DMS79 (cell line): ENCODE data around the gene COLEC12.

Source experiments
- DNase-seq: peaks from one replicate; lab custom pipeline; 2025; lab: John Stamatoyannopoulos, UW

The COLEC12 gene

GRCh38 chr18:360676-361075, 139.8 kb downstream of the COLEC12 start:
- no peak for DNase-seq

GRCh38 chr18:356778-357177, 143.7 kb downstream of the COLEC12 start:
- no peak for DNase-seq

- no peak for DNase-seq
Measured at GRCh38 chr18:355678-356077, 144.8 kb downstream of the COLEC12 start.

DNA sequence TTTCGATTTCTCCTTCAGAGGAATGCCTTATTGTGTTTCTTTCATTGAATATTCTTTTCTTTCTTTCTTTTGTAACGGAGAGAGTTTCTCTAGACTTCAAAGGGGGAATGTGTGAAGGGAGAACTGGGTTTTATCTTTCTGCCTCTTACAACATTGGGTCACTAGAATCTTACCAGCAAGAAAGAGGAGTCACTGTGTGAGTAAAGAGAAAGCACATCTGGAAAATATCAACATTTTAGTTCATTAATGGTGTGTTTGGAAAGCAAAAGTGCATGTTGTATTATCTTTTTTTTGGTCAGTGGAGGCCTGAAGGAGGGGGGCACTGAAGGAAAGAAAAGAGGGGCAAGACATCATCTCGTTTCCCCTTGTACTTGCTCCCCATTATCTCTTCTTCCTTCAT, 146.0 kb downstream of the COLEC12 start:
- no peak for DNase-seq

DNA sequence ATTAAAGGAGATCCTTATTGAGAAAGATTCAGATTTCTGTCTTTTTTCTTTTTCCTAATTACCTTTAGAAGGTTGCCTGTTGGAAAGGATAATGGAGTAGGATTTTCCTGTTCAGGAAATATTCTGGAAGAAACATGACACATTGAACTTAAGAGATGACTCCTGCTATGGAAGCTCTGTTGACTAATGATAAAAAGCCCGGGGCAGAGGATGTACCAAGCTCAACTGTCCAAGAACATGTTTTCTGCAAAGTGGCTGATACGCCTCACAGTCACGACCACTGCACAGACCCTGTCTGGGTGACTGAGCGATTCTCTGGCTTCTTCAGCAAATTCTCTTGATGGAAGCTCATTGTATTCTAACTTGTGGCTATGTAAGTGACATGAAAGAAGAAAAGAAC, 146.5 kb downstream of the COLEC12 start:
- no peak for DNase-seq

DNA sequence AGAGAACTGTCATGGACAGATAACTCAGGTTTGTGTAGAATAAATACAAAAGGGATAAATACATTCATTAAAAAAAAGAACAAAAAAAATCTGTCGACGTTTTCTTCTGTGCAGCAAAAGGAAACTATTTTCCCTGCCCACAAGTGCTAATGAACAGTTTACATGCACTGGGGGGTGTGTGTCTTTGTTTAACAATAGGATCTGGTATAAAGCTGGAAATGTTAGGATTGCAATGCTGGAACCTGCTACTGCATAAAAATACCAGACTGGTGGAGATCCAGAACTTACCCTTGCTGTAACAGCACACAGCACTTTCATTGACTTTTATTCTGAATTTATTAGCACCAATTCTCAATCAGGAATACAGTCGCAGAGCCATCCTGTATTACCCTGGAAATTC, 148.1 kb downstream of the COLEC12 start:
- no peak for DNase-seq

DNA sequence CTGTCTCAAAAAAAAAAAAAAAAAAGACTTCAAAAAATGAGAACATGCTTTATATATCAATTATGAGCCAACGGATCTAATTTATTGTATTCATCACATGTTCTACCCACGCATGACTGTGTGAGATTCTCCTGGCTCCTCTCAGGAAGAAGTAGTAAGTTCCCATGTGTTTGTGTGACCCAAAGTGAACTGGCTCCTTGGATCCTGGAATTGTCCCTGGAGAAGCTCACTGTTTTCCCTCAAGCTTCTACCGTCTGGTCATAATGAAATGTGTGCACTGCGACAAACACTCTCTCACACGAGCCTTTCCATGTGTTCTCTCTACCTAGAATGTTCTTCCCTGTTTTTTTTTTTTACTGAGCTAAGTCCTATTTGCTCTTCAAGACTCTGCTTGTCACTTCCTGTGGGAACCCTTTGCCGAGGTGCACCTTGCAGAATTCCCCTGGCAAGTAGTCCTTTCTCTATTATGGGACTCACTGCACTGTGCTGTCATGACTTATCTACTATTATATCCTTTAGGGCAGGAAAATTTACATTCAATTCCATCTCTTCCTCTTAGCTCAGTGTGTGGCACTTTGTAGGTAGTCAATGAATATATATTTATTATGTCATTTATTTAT, 149.4 kb downstream of the COLEC12 start:
- DNase-seq = no peak

DNA sequence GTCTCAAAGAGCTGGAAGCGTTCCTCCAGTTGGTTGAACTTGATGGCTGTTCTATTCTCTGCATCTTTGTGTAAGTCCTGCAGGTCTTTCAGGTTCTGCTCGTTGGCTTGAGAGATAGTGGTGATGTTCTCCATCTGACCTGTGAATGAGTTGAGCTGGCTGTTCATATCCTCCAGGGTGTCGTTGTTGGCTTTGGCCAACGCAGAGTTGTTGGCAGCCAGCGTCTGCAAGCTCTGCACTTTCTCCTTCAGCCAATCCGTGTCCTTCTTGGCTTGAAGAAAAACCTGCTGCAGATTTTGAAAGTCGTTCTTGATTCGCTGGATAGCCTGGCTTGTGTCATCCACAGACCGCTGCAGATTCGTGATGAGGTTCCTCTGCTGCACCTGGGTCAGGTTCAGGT, 153.9 kb downstream of the COLEC12 start:
- no peak for DNase-seq

DNA sequence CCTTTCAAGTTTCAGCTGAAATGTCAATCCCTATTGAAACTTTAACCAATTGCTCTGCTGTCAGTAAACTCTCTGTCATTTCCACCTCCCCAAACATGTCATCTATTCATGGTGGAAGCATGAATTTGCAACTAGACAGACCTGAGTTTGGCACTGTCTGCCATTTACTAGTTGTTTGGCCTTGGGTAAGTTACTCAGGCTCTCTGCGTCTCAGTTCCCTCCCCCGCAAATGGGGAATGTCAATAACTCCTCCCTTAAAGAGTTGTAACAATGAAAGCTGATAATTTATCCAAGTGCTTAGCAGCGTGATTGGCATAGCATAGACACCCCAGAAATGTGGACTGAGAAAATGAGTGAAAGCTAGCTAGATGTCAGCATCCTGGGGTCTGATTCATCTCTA, 159.4 kb downstream of the COLEC12 start:
- DNase-seq = no peak

- DNase-seq = no peak
Measured at GRCh38 chr18:340044-340443, 160.5 kb downstream of the COLEC12 start.

DNA sequence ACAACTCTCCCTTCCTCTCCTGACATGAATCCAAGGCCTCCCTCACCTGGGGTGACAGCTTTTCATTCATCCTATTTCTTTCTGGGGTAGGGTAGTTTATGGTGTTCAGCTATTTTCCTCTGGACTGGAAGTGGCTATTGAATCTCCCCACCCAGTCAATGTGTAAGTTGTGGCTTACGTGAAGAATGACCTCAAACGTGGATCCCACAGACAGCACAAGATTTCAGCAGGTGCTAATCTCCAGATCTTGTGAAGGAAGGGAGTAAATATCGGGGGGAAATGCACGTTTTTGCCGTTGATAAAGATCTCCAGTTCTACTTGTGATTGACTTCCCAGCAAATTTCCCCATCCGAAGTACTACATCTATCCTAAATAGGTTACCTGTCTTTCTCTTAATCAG, 161.3 kb downstream of the COLEC12 start:
- DNase-seq = no peak

GRCh38 chr18:336713-337112, 163.8 kb downstream of the COLEC12 start:
- no peak for DNase-seq

DNA sequence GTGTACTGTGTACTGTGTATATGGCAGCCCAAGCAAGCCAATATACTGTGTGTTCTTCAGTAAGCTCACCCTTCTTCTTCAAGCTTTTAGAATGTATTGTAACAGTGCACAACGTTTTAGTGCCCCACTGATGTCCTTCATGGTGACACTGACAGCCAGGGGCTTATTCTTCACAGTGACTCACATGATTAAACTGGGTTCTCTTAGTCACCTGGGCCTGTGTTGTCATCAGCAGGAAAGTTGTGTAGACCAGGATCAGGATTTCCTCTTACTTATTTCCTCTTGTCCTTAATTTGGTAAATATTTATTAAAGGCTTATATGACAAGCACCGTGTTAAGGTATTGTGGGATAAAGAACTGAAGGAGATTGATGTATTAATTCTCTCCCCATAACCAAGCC, 164.8 kb downstream of the COLEC12 start:
- DNase-seq = no peak

GRCh38 chr18:334575-335132, 165.8 kb downstream of the COLEC12 start:
- DNase-seq = no peak

- no peak for DNase-seq
Measured at GRCh38 chr18:332721-333510, 167.6 kb downstream of the COLEC12 start.

GRCh38 chr18:332007-332406, 168.5 kb downstream of the COLEC12 start:
- no peak for DNase-seq

DNA sequence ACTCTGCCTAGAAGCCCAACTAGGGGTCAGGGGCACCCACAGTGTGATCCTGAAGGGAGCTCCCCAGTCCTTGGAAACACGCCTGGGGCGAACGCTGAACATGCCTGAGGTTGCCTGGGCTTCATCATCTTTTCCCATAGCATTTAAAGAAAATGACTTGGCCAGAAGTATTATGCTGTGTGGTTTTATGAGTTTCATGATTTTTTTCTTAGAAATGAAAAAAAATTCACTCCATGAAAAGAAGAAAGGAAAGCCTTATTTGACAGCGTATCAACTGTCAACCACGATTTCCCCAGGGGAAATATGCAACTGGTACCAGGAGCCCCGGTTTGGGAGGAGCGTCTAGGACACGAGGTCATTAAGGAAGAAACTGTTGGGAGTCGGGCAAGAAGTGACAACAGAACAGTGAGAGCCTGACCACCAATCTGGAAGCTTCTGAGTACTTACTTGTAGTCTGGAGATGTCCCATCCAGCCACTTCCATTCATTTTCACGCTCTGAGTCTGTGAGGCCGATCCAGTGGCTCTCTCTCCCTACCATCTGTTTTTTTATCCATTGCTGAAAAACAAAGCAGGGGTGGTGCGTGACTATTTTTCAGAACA, 169.2 kb downstream of the COLEC12 start:
- DNase-seq = no peak

DNA sequence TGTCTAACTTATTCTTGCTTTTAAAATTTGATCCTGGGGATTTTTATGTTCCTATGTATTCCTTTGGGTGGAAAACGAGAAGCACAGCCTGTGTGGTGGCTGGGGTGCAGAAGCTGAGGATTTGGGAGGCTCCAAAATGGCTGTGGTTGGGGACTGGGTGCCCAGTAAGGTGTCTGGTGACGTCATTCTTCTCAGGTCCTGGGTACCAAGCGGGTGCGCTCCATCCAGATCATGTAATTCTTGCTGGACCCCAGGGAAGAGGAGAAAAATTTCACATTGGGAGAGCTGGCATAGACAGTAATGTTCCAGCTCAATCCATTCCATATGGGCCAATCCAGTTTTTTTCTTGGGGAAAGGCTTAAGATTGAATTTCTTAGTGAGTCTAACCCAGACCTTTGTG, 171.6 kb downstream of the COLEC12 start:
- DNase-seq = no peak

- DNase-seq = no peak
Measured at GRCh38 chr18:326846-327245, 173.7 kb downstream of the COLEC12 start.

- DNase-seq = no peak
Measured at GRCh38 chr18:323253-323622, 177.3 kb downstream of the COLEC12 start.

- DNase-seq = no peak
Measured at GRCh38 chr18:321865-322467, 178.5 kb downstream of the COLEC12 start.

DNA sequence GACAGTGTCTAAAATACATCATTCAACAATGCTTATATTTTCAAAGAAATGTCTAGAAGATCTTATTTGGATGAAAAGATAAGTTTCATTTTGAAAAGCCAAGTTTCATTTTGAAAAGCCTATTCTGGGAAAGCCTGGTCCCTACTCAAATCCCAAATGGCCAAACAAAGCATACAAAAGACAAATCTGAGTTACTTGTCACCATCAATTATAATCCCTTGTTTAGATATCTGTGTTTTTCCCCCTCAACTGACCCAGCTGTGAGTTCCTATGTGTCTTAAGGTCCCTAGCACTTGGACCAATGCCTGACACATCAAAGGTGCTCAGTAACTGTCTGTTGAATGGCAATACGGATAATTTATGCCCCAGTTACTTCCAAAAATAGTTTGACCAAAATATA, 180.3 kb downstream of the COLEC12 start:
- no peak for DNase-seq

DNA sequence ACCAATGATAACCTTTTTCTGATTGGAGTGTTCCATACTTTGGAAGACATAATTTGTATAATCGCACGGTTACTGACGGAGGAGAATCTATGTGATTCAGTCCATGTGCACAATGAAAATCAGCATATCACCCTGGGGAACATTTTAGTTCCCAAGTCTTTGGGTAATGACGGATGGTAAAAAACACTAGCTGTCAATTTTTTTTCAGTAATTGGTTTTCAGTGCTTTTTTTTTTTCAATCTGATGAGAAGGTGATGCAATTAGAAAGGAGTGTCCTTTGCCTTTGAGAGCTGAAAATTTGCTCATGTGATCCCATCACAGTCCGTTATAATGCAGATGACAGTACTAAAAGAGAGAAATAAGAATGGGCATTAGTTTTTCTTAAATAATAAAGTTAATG, 180.8 kb downstream of the COLEC12 start:
- DNase-seq = no peak
